ENCODE data around the gene ADAMTS12. TPM values are rescaled to one million over a fixed set of nuclear protein-coding genes. Genes with fewer than 3 reads are reported as not detected.

The ADAMTS12 gene
- total RNA-seq, 1 donor from 2014 or later, result 10.4 TPM

DNA sequence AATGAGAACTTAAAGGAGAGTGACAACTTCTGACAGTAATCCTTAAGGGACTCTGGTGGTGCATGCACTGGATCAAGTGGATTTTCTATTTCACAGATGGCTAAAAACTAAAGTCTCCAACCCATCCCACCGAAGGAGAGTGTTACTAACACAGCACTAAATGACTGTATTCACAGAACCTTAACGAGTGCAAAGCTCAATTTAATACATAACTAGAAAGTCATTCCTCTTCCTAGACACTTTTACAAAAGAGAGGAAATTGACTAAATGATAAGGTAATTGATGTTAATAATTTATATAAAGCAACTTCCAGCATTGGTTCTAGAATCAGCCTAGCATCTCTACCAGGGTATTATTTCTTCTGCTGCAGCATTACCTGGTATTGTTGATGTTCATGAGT, 189.8 kb downstream of the ADAMTS12 start:
- TF ChIP-seq, protein P1, sequence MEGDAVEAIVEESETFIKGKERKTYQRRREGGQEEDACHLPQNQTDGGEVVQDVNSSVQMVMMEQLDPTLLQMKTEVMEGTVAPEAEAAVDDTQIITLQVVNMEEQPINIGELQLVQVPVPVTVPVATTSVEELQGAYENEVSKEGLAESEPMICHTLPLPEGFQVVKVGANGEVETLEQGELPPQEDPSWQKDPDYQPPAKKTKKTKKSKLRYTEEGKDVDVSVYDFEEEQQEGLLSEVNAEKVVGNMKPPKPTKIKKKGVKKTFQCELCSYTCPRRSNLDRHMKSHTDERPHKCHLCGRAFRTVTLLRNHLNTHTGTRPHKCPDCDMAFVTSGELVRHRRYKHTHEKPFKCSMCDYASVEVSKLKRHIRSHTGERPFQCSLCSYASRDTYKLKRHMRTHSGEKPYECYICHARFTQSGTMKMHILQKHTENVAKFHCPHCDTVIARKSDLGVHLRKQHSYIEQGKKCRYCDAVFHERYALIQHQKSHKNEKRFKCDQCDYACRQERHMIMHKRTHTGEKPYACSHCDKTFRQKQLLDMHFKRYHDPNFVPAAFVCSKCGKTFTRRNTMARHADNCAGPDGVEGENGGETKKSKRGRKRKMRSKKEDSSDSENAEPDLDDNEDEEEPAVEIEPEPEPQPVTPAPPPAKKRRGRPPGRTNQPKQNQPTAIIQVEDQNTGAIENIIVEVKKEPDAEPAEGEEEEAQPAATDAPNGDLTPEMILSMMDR (conservative IDR thresholded peaks at IDR 0.05), result no peak
- H3K4me1 Mint-ChIP-seq, result peaks cover 9% of the 10 kb centered on the region
- H3K9me3 Mint-ChIP-seq, result peaks cover 5% of the 10 kb centered on the region
- H3K36me3 Mint-ChIP-seq (ENCODE audit: low read depth), result no peaks in the 10 kb centered on the region
- H3K4me3 Mint-ChIP-seq, result no peak overlapping the region
- no peak overlapping the region for H3K27ac Mint-ChIP-seq (ENCODE audit: unreplicated experiment)
- no peak for DNase-seq (ENCODE audit: low read depth, low spot score)
- no peaks in the 10 kb centered on the region for H3K27me3 Mint-ChIP-seq (ENCODE audit: low read depth)

DNA sequence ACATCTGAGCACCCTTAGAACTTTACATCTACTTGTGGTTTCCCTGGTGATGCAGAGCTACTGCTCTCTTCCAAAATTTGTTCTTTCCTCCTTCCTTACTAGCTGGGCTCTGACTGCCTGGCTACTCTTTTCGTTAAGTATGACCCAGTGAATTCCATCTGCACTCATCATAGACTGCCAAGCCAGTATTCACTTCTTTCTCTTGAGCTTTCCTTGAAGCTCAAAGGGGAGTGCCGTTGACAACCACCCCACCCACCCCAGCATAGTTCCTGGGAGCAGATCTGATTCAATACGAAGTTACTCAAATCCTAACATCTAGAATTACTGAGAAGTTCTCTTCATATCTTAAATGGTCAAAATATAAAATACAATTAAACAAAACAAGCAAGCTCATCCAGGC, 190.5 kb downstream of the ADAMTS12 start:
- TF ChIP-seq, protein P1 (conservative IDR thresholded peaks at IDR 0.05), result no peak
- DNase-seq (ENCODE audit: low read depth, low spot score), result no peak
- peaks cover 5% of the 10 kb centered on the region for H3K9me3 Mint-ChIP-seq
- no peaks in the 10 kb centered on the region for H3K27me3 Mint-ChIP-seq (ENCODE audit: low read depth)
- peaks cover 9% of the 10 kb centered on the region for H3K4me1 Mint-ChIP-seq
- H3K4me3 Mint-ChIP-seq, result no peak overlapping the region
- no peak overlapping the region for H3K27ac Mint-ChIP-seq (ENCODE audit: unreplicated experiment)
- no peaks in the 10 kb centered on the region for H3K36me3 Mint-ChIP-seq (ENCODE audit: low read depth)

DNA sequence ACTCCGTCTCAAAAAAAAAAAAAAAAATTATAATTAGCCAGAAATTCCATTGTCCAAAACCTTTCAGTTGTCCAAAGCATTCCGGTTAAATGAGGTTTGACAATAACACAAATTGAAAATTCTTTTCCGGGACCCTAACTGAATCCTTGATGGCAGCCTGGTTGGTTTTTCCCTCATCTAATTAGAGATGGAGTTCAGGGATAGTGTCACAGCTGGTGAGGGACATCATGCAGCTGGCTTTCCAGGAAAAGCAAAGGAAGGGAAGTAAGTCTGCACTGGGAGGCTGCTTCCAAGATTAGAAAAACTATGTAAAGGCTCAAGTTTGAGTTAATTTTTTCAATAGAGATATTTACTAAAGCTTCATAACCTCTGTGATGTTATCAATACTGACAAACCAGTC, 195.4 kb downstream of the ADAMTS12 start:
- H3K4me1 Mint-ChIP-seq, result peaks cover 9% of the 10 kb centered on the region
- TF ChIP-seq, protein P1 (conservative IDR thresholded peaks at IDR 0.05), result no peak
- peaks cover 19% of the 10 kb centered on the region for H3K9me3 Mint-ChIP-seq
- H3K36me3 Mint-ChIP-seq (ENCODE audit: low read depth), result peaks cover 14% of the 10 kb centered on the region
- no peaks in the 10 kb centered on the region for H3K27me3 Mint-ChIP-seq (ENCODE audit: low read depth)
- H3K4me3 Mint-ChIP-seq, result no peak overlapping the region
- DNase-seq (ENCODE audit: low read depth, low spot score), result no peak
- H3K27ac Mint-ChIP-seq (ENCODE audit: unreplicated experiment), result no peak overlapping the region

DNA sequence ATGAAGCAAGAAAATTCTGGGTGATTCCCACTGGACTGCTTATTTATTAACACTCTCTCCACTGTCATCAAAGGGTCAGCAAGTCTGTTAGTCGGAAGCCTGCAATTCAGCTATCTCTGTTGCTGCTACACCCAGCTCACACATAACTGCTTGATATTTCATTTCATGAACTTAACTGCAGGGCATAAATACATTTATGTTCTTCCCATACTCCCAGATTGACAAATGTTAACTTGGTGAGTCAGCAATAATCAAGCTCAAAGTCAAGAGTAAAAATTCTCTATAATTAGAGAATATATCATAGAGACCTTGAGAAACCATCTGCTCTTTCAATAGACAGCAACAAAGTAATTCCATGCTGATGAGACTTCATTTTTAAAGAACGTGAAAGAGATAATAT, 198.8 kb downstream of the ADAMTS12 start:
- TF ChIP-seq, protein P1 (conservative IDR thresholded peaks at IDR 0.05), result no peak
- no peak overlapping the region for H3K27ac Mint-ChIP-seq (ENCODE audit: unreplicated experiment)
- H3K36me3 Mint-ChIP-seq (ENCODE audit: low read depth), result peaks cover 15% of the 10 kb centered on the region
- no peaks in the 10 kb centered on the region for H3K27me3 Mint-ChIP-seq (ENCODE audit: low read depth)
- DNase-seq (ENCODE audit: low read depth, low spot score), result no peak
- peaks cover 23% of the 10 kb centered on the region for H3K9me3 Mint-ChIP-seq
- H3K4me1 Mint-ChIP-seq, result peaks cover 9% of the 10 kb centered on the region
- H3K4me3 Mint-ChIP-seq, result no peak overlapping the region

DNA sequence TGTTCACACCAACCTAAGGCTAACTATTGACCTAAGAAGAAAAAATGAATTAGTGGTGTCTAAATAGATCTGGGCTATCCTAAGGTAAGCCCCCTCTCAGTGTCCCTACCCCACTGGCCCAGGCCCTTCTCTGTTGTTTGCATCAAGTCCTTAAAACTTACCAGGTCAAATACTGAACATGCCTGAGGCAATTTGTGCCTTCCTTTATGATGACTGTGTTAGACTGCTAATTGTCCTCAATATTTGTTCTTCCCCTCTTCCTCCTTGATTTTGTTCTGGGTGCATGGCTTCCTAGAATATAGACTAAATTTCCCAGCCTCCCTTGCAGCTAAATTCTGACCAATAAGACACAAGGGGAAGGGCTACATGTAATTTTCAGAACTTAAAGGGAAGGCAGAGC, 199.9 kb downstream of the ADAMTS12 start:
- H3K4me3 Mint-ChIP-seq, result no peak overlapping the region
- no peak overlapping the region for H3K27ac Mint-ChIP-seq (ENCODE audit: unreplicated experiment)
- H3K36me3 Mint-ChIP-seq (ENCODE audit: low read depth), result peaks cover 15% of the 10 kb centered on the region
- TF ChIP-seq, protein P1 (conservative IDR thresholded peaks at IDR 0.05), result no peak
- peaks cover 23% of the 10 kb centered on the region for H3K9me3 Mint-ChIP-seq
- no peak for DNase-seq (ENCODE audit: low read depth, low spot score)
- no peaks in the 10 kb centered on the region for H3K4me1 Mint-ChIP-seq
- H3K27me3 Mint-ChIP-seq (ENCODE audit: low read depth), result no peaks in the 10 kb centered on the region

All from neural crest cell (in vitro differentiated cells).